K562 (cell line): ENCODE results near the gene PFKP. TPM values are rescaled to one million over a fixed set of nuclear protein-coding genes. Genes with fewer than 3 reads are reported as not detected.
A peak's percentile ranks its signal among the peaks of the same experiment; 100 is the strongest.

Experiments used
- CAMTA2 ChIP-seq: fragments of 250-450 bp; sonication (Bioruptor Pico); conservative IDR thresholded peaks from 2 replicates; pipeline ENCODE4 v1.5.1; 2022
- CREB5 ChIP-seq: fragments of 250-450 bp; sonication (Bioruptor Pico); IDR thresholded peaks from 2 replicates; pipeline ENCODE4 v1.5.0; 2020; ENCODE audit warnings: mild to moderate bottlenecking
- EP300 ChIP-seq: IDR thresholded peaks from 2 replicates; pipeline ENCODE4 v1.6.1; 2012; ENCODE audit warnings: low read length, improper control_type of control experiment
- MCM2 ChIP-seq: fragments of 450-650 bp; IDR thresholded peaks from 2 replicates; pipeline ENCODE4 v1.6.1; 2017; ENCODE audit warnings: low read depth, mild to moderate bottlenecking
- POLR2AphosphoS5 ChIP-seq: IDR thresholded peaks from 2 replicates; pipeline ENCODE4 v1.6.1; 2011; ENCODE audit warnings: mild to moderate bottlenecking, low read depth, low read length, moderate library complexity; ENCODE audit not compliant: control insufficient read depth, insufficient read depth
- RBM15 ChIP-seq: fragments of 200-400 bp; formaldehyde crosslinking; IDR thresholded peaks from 2 replicates; pipeline ENCODE4 v1.6.1; 2018; ENCODE audit warnings: mild to moderate bottlenecking, low read length, moderate library complexity; ENCODE audit not compliant: insufficient read depth
- RFX5 ChIP-seq: IDR thresholded peaks from 2 replicates; pipeline ENCODE4 v1.6.1; 2011; ENCODE audit warnings: low read depth, mild to moderate bottlenecking, improper control_type of control experiment, low read length
- TCF7L2 ChIP-seq: fragments of 150-350 bp; IDR thresholded peaks from 2 replicates; pipeline ENCODE4 v1.6.1; 2016; ENCODE audit warnings: low read depth, mild to moderate bottlenecking, low read length, moderate library complexity
- ZBTB34 ChIP-seq: fragments of 250-450 bp; sonication (Bioruptor Pico); IDR thresholded peaks from 2 replicates; pipeline ENCODE4 v1.8.0; 2021; ENCODE audit warnings: mild to moderate bottlenecking, moderate library complexity
- ZBTB49 ChIP-seq: sonication (generic); formaldehyde crosslinking; IDR thresholded peaks from 2 replicates; pipeline ENCODE4 v1.8.0; 2022; ENCODE audit warnings: missing genetic modification reagents, mild to moderate bottlenecking, borderline replicate concordance
- ZNF12 ChIP-seq: sonication (generic); formaldehyde crosslinking; IDR thresholded peaks from 2 replicates; pipeline ENCODE4 v1.4.0; 2020; ENCODE audit warnings: mild to moderate bottlenecking, missing genetic modification reagents
- ZNF282 ChIP-seq: sonication (generic); formaldehyde crosslinking; IDR thresholded peaks from 2 replicates; pipeline ENCODE4 v1.8.1; 2023; ENCODE audit warnings: missing genetic modification reagents
- ZNF311 ChIP-seq: fragments of 250-450 bp; sonication (Bioruptor Pico); IDR thresholded peaks from 2 replicates; pipeline ENCODE4 v1.4.0; 2020; ENCODE audit warnings: mild to moderate bottlenecking, moderate library complexity
- ZNF583 ChIP-seq: fragments of 250-450 bp; sonication (Bioruptor Pico); IDR thresholded peaks from 2 replicates; pipeline ENCODE4 v1.4.0; 2020
- ZNF644 ChIP-seq: fragments of 200-800 bp; sonication (Bioruptor generic); IDR thresholded peaks from 2 replicates; pipeline ENCODE4 v1.6.1; 2016; ENCODE audit warnings: low read depth, missing genetic modification characterization, missing compliant biosample characterization
- ZNF668 ChIP-seq: fragments of 250-450 bp; sonication (Bioruptor Pico); IDR thresholded peaks from 2 replicates; pipeline ENCODE4 v1.8.0; 2022; ENCODE audit warnings: mild to moderate bottlenecking, inconsistent platforms
- ZNF695 ChIP-seq: fragments of 450-650 bp; formaldehyde crosslinking; IDR thresholded peaks from 2 replicates; pipeline ENCODE4 v1.4.0; 2020; ENCODE audit warnings: mild to moderate bottlenecking, moderate library complexity
- ZNF766 ChIP-seq: fragments of 200-800 bp; sonication (Bioruptor generic); conservative IDR thresholded peaks from 2 replicates; pipeline ENCODE4 v1.6.1; 2016; ENCODE audit warnings: missing genetic modification characterization, missing compliant biosample characterization
- polyA plus RNA-seq, 8 experiments: library from polyadenylated mRNA; depleted of rRNA in 4 of 8; stranded (reverse) in 5 of 8; unstranded in 3 of 8; fragments of >200 nt; fragmentation: Nextera tagmentation in 2 of 8; fragmentation: Illumina TruSeq in 1 of 8; extraction: Ambion mirVana in 2 of 8; extraction: Trizol in 1 of 8; gene quantifications; 2 replicates each; pipeline versions ENCODE4 v1.2.1 to v1.2.3, GENCODE V29; 2011 to 2014; ENCODE audit warnings: inconsistent platforms in 1 of 8, missing spikeins in 1 of 8
- total RNA-seq, 7 experiments: library from RNA; depleted of rRNA in 6 of 7; stranded (reverse); fragments of >200 nt in 6 of 7; fragmentation: Illumina TruSeq in 2 of 7; extraction: Trizol in 2 of 7; gene quantifications; 2 replicates each; pipeline versions ENCODE4 v1.2.1 to v1.2.3, GENCODE V29; 2011 to 2021; ENCODE audit warnings: low replicate concordance in 1 of 7
- TF ChIP-seq, protein P1 (sequence below): fragments of 450-650 bp; IDR thresholded peaks from 2 replicates; pipeline ENCODE4 v1.6.1; 2016; ENCODE audit warnings: low read depth, mild to moderate bottlenecking, moderate library complexity
- TF ChIP-seq, protein P2 (sequence below): fragments of 450-650 bp; IDR thresholded peaks from 2 replicates; pipeline ENCODE4 v1.6.1; 2016; ENCODE audit warnings: mild to moderate bottlenecking

Gene PFKP
- total and polyA plus RNA-seq, 9 of the 15 experiments (the other 6 are each of a cell fraction or from before 2014, with no cell fraction given), result 23.5 to 116 (median 62.1) TPM

GRCh38 chr10:3094609-3095036, 27.3 kb downstream of the PFKP start (continued):
- TF ChIP-seq ZNF311 (no peak), CREB5 (CRISPR knock-in tag) (no peak), RBM15 (no peak), TCF7L2 (no peak), ZNF695 (CRISPR knock-in tag) (no peak), ZNF282 (CRISPR knock-in tag) (no peak), RFX5 (no peak), ZNF766 (CRISPR knock-in tag) (no peak), ZBTB34 (CRISPR knock-in tag) (no peak), ZNF668 (CRISPR knock-in tag) (no peak), ZBTB49 (CRISPR knock-in tag) (no peak), ZNF583 (CRISPR knock-in tag) (no peak), ZNF644 (tag) (peak; percentile 8; the same call in 1 of the 2 replicates), ZNF12 (CRISPR knock-in tag) (no peak), POLR2AphosphoS5 (no peak; the same call in 1 of the 2 replicates), EP300 (peak; percentile 67; the same call in 1 of the 2 replicates), CAMTA2 (CRISPR knock-in tag) (no peak), MCM2 (no peak)
- TF ChIP-seq, protein P1, sequence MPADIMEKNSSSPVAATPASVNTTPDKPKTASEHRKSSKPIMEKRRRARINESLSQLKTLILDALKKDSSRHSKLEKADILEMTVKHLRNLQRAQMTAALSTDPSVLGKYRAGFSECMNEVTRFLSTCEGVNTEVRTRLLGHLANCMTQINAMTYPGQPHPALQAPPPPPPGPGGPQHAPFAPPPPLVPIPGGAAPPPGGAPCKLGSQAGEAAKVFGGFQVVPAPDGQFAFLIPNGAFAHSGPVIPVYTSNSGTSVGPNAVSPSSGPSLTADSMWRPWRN, result no peak
- TF ChIP-seq, protein P2, sequence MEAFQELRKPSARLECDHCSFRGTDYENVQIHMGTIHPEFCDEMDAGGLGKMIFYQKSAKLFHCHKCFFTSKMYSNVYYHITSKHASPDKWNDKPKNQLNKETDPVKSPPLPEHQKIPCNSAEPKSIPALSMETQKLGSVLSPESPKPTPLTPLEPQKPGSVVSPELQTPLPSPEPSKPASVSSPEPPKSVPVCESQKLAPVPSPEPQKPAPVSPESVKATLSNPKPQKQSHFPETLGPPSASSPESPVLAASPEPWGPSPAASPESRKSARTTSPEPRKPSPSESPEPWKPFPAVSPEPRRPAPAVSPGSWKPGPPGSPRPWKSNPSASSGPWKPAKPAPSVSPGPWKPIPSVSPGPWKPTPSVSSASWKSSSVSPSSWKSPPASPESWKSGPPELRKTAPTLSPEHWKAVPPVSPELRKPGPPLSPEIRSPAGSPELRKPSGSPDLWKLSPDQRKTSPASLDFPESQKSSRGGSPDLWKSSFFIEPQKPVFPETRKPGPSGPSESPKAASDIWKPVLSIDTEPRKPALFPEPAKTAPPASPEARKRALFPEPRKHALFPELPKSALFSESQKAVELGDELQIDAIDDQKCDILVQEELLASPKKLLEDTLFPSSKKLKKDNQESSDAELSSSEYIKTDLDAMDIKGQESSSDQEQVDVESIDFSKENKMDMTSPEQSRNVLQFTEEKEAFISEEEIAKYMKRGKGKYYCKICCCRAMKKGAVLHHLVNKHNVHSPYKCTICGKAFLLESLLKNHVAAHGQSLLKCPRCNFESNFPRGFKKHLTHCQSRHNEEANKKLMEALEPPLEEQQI, result no peak
